Gastroesophageal sphincter (tissue), 4 donors: ENCODE measurements around the gene KCNH4. TPM values are rescaled to one million over a fixed set of nuclear protein-coding genes. Genes with fewer than 3 reads are reported as not detected.

Experiments used
- ATAC-seq: fragments of 150-250 bp; one replicate; pipeline ENCODE4 v1.9.1; 2016; ENCODE audit warnings: mild to moderate bottlenecking, moderate library complexity
- H3K27ac ChIP-seq, 4 donors: fragments of 200-600 bp; sonication (generic) in 3 of 4; 1 replicate in 3 of 4; 2 replicates in 1 of 4; pipeline ENCODE4 v1.5.1; 2016 to 2019
- H3K27me3 ChIP-seq: fragments of 200-600 bp; sonication (generic); one replicate; pipeline ENCODE4 v1.5.1; 2019
- H3K36me3 ChIP-seq, 2 donors: fragments of 200-600 bp; sonication (generic); one replicate each; pipeline ENCODE4 v1.5.1; 2019; ENCODE audit warnings: control low read depth in 1 of 2
- H3K4me1 ChIP-seq, 3 donors: fragments of 200-600 bp; sonication (generic); 1 replicate in 2 of 3; 2 replicates in 1 of 3; pipeline ENCODE4 v1.5.1; 2016 to 2019; ENCODE audit warnings: control low read depth in 2 of 3
- H3K4me3 ChIP-seq, 2 donors: fragments of 200-600 bp; sonication (generic); one replicate each; pipeline ENCODE4 v1.5.1; 2019; ENCODE audit warnings: mild to moderate bottlenecking in 1 of 2, moderate library complexity in 1 of 2
- H3K9me3 ChIP-seq, 3 donors: fragments of 200-600 bp; sonication (generic); one replicate each; pipeline ENCODE4 v1.5.1; 2017 to 2019; ENCODE audit warnings: control low read depth in 2 of 3
- CTCF ChIP-seq, 4 experiments: fragments of 200-600 bp in 2 of 4; fragments of 450-650 bp in 2 of 4; sonication (generic) in 1 of 4; IDR thresholded peaks; one replicate each; pipeline ENCODE4 v1.5.1; 2017 to 2019; ENCODE audit warnings: antibody characterized with exemption in 4 of 4, mild to moderate bottlenecking in 2 of 4, moderate library complexity in 2 of 4
- EP300 ChIP-seq: sonication (generic); formaldehyde crosslinking; IDR thresholded peaks from one replicate; pipeline ENCODE4 v1.6.1; 2017; ENCODE audit warnings: antibody characterized with exemption, mild to moderate bottlenecking
- POLR2A ChIP-seq, 2 donors: fragments of 450-650 bp; IDR thresholded peaks; one replicate each; pipeline ENCODE4 v1.6.1; 2017; ENCODE audit warnings: antibody characterized with exemption in 2 of 2, mild to moderate bottlenecking in 2 of 2, moderate library complexity in 1 of 2
- POLR2AphosphoS5 ChIP-seq: sonication (generic); formaldehyde crosslinking; IDR thresholded peaks from one replicate; pipeline ENCODE4 v1.6.1; 2017; ENCODE audit warnings: antibody characterized with exemption
- WGBS, 2 donors: methylation state at CpG; one replicate each; pipeline ENCODE4 v1.1.5; 2018; ENCODE audit warnings: low coverage in 1 of 2; 5-methylcytosine and 5-hydroxymethylcytosine counted together
- total RNA-seq, 4 donors: library from RNA; depleted of rRNA; stranded (reverse); fragments of >200 nt; gene quantifications; one replicate each; pipeline ENCODE4 v1.1.0, GENCODE V29; 2016

Gene KCNH4
- total RNA-seq, 4 donors from 2014 or later, result 0.16 to 0.27 (median 0.17) TPM; not detected in 1

GRCh38 chr17:42138749-42139492, 42.0 kb downstream of the KCNH4 start:
- 50 to 100% methylated on average over 1 to 4 of the region's 7 CpGs for WGBS, 2 donors
- TF ChIP-seq POLR2AphosphoS5 (no peak), POLR2A (IDR thresholded peaks at IDR 0.05) (no peak)
- peaks cover 0 to 38% of the 10 kb centered on the region in 2 donors for H3K36me3 ChIP-seq
- no peaks in the 10 kb centered on the region for H3K9me3 ChIP-seq
- no peak for ATAC-seq
- H3K27ac ChIP-seq, result peak overlapping the region in 2 of 4 donors; percentile 19 to 30
- no peaks in the 10 kb centered on the region for H3K27me3 ChIP-seq
- H3K4me1 ChIP-seq, result peaks cover 0 to 91% (median 30%) of the 10 kb centered on the region in 3 donors
- no peak overlapping the region for H3K4me3 ChIP-seq

- 70 to 93% methylated on average over 3 of the region's 3 CpGs for WGBS, 2 donors
- TF ChIP-seq CTCF (IDR thresholded peaks at IDR 0.05) (no peak), EP300 (no peak), POLR2AphosphoS5 (no peak), POLR2A (IDR thresholded peaks at IDR 0.05) (no peak)
- H3K36me3 ChIP-seq, result peaks cover 0 to 29% of the 10 kb centered on the region in 2 donors
- peaks cover 0 to 92% (median 21%) of the 10 kb centered on the region in 3 donors for H3K4me1 ChIP-seq
- H3K27ac ChIP-seq, result peak overlapping the region in 3 of 4 donors; percentile 59 to 71 (median 61)
- no peaks in the 10 kb centered on the region for H3K9me3 ChIP-seq
- no peak overlapping the region for H3K4me3 ChIP-seq
- H3K27me3 ChIP-seq, result no peaks in the 10 kb centered on the region
- ATAC-seq, result no peak
Observed at GRCh38 chr17:42136654-42137051, 44.3 kb downstream of the KCNH4 start.

- Histone ChIP-seq H3K27ac (peak overlapping the region in 3 of 4 donors; percentile 59 to 71 (median 61)), H3K4me3 (no peak overlapping the region), H3K9me3 (no peaks in the 10 kb centered on the region), H3K27me3 (no peaks in the 10 kb centered on the region), H3K36me3 (peaks cover 0 to 22% of the 10 kb centered on the region in 2 donors), H3K4me1 (peaks cover 0 to 92% (median 25%) of the 10 kb centered on the region in 3 donors)
- peak; percentile 66 for ATAC-seq
- WGBS, 2 donors, result 56 to 57% methylated on average over 11 of the region's 15 CpGs
- TF ChIP-seq POLR2A (IDR thresholded peaks at IDR 0.05) (no peak), POLR2AphosphoS5 (peak; percentile 42)
Observed at GRCh38 chr17:42135664-42136653, 45.0 kb downstream of the KCNH4 start.

- no peak for TF ChIP-seq EP300
- no peak for TF ChIP-seq POLR2AphosphoS5
- TF ChIP-seq CTCF (IDR thresholded peaks at IDR 0.05), result no peak
- TF ChIP-seq POLR2A (IDR thresholded peaks at IDR 0.05), result no peak
- Histone ChIP-seq H3K27ac (peak overlapping the region in 3 of 4 donors; percentile 59 to 71 (median 61)), H3K27me3 (no peaks in the 10 kb centered on the region), H3K36me3 (peaks cover 0 to 26% of the 10 kb centered on the region in 2 donors), H3K4me3 (no peak overlapping the region), H3K9me3 (no peaks in the 10 kb centered on the region), H3K4me1 (peaks cover 0 to 96% (median 32%) of the 10 kb centered on the region in 3 donors)
- WGBS, 2 donors, result 78 to 84% methylated on average over 3 to 4 of the region's 6 CpGs
- ATAC-seq, result no peak
Observed at GRCh38 chr17:42135151-42135550, 45.8 kb downstream of the KCNH4 start.

- no peak overlapping the region for H3K4me3 ChIP-seq
- 10 to 42% methylated on average over 2 to 3 of the region's 4 CpGs for WGBS, 2 donors
- H3K36me3 ChIP-seq, result peaks cover 0 to 42% of the 10 kb centered on the region in 2 donors
- no peak for ATAC-seq
- no peaks in the 10 kb centered on the region for H3K27me3 ChIP-seq
- no peak for TF ChIP-seq CTCF (IDR thresholded peaks at IDR 0.05)
- no peak for TF ChIP-seq POLR2AphosphoS5
- no peak for TF ChIP-seq EP300
- no peak for TF ChIP-seq POLR2A (IDR thresholded peaks at IDR 0.05)
- peak overlapping the region in 3 of 4 donors; percentile 49 to 66 (median 64) for H3K27ac ChIP-seq
- peaks cover 0 to 95% (median 34%) of the 10 kb centered on the region in 3 donors for H3K4me1 ChIP-seq
- no peaks in the 10 kb centered on the region for H3K9me3 ChIP-seq
Observed at GRCh38 chr17:42133461-42134041, 47.4 kb downstream of the KCNH4 start.
